ENCODE measurements around the gene ZNF454.

ZNF454 gene

DNA sequence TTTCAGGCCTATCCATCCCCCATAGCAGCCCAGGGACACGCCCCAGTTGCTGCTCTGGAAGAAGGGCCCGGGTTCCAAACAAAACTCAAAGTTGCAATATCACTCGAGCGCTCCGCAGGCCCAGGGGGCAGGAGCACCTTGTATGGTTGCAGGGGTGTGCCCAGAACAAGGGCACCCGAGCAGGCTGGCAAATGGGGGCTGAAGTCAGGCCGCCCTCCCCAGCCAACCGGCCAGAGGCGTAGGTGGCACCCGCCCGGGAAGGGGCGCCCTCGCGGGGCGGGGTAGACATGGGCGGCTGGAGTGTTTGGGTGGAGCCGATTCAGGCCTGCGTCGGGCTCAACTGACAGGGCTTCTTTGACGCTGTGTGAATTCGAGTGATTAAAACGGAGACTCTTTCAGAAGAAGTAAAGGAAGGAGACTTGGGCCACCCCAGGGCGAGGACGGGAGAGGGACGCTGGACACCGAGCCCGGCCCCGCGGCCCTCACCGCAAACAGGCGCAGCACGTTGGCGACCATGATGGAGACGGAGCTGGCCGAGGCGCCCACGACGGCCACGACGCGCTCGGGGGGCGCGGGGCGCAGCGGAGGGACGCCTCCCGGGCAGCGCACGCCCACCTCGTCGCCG is 53.1 kb downstream of the ZNF454 start:
- DNase-seq, result no peak

DNA sequence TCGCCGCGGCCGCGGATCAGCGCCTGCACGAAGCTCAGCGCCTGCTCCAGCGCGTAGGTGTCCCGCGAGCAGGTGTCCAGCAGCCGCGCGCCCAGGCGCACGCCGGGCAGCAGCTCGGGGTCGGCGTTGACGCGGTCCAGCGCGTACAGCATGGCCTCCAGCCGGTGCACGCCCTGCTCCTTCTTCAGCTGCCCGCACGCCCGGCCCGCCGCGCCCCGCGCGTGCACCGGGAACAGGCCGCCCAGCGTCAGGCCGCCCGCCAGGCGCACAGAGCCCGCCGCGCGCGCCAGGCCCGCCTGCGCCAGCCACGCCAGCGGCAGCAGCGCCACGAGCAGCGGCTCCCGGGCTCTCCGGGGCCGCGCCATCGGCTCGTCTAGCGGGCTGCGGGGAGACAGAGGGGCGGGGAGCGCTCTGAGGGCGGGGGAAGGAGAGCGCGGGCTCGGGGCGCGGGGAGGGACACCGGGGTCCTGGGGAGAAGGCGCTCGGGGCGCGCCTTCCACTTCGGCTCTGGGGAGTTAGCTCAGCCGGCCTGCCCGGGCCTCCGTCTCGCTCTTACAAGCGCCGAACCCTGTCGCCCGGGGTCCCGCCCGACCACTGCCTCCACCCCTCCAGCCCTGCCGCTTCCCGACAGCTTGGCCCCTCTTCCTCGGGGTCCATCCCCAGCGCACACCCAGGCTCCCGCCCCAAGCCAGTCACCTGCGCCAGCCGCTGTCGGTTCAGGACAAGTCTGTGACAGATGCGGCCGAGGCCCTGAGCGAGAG is 53.8 kb downstream of the ZNF454 start, which contains the start of gene GRM6:
GRM6 (minus strand) TSS at position 741 of the 761 bp plus-strand sequence; CDS start at position 365, 376 bp downstream.
- no peak for DNase-seq

DNA sequence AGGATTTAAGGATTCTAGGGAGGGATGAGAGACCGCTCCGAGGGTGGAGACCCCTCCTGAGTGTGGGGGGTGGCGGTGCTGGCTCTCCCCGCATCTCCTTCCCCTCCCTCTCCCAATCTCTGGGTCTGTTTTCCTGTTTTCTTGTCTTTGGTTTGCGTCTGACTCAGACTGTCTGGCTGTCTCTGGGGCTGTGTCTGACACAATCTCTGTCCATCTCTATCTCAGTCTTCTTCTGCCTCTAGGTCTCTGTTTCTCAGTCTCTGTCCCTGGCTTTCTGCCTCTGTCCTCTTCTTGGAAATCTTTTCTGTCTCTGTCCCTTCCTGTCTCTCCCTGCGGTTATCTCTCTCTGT is 54.3 kb downstream of the ZNF454 start:
- DNase-seq, result no peak

DNA sequence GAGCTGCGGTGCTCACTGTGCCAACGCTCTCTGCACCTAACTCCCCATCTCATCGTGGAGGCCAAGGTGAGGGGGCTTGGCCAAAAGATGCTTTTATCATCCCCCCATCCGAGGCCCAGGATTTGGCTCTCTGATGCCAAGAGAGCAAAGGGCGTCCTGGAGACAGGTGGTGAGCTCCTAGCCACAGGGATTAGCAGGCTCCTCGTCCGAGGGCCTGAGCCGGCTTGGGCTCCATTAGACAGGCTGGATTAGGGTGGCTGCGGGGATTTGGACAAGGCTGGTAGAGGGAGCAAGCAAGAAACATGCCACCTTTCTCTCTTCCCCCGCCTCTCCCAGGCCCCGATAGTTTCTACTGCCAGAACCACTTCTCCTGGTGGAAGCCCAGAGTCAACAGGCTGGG is 55.2 kb downstream of the ZNF454 start:
- no peak for DNase-seq

DNA sequence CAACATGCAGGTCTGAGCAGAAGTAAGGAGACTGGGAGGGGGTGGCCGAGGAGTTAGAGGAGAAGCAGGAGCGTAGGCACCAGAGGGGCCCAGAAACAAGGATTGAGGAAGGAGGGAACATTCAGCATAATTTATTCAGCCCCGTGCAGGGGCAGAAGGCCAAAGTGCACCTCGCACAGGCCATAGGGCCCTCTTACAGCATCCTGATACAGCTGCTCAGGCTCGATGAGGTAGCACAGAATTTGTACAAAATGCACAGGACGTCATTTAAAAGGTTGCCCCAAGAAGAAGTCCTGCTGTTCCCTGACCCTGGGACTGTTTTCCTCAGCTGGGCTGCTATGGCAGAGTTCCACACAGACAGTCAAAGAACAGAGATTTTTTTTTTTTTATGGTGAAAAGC is 56.2 kb downstream of the ZNF454 start:
- no peak for DNase-seq

DNA sequence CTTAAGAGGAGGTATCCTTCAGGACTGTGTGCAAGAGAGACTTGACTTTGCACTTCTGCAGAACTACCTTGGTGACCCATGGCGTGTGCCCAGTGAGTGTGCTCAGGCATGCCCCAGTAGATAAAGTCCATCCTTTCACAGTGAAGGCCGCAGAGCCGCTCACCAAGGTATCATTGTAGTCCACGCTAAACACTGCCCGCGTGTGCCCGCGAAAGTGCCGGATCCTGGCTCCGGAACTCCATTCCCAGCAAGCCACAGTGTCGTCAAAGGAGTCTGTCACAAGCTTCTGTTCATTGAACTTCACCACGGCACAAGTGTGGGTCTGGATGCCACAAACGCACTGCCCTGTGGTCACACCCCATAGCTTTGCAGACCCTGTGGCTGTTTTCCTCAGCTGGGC is 57.4 kb downstream of the ZNF454 start:
- DNase-seq, result no peak

DNA sequence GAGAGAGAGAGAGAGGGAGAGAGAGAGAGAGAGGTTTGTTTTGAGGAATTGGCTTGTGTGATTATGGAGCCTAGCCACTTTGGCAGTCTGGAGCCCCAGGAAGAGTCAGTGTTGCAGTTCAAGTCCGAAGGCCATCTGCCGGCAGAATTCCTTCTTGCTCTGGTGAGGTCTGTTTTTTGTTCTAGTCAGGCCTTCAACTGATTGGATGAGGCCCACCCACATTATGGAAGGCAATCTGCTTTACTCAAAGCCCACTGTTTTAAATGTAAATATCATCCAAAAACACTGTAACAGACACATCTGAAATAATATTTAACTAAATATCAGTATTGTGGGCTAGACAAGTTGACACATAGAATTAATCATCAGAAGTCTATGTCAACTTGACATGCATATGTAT is 65.6 kb downstream of the ZNF454 start:
- no peak for DNase-seq

DNA sequence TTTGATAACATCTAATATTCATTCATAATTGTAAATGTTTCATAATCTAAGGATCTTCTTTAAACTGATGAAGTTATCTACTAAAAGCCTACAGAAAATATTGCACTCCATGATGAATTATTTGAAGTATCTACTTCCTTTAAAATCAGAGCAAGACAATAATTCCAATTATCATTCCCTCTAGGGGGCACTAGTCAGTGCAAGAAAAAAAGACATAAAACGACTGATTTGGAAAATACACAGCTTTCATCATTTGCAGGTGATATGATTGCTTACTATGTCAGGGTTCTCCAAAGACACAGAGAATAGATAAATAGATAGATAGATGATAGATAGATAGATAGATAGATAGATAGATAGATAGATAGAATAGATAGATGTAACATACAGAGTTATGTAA is 67.7 kb downstream of the ZNF454 start:
- DNase-seq, result no peak
